Left colon (tissue), 2 donors: ENCODE results near the gene ADGRV1. TPM values are rescaled to one million over a fixed set of nuclear protein-coding genes. Genes with fewer than 3 reads are reported as not detected.
"Not testable (repeated sequence)": the region's sequence is repeated elsewhere in the genome, so short reads cannot be mapped to it uniquely, and the experiment has no call there.

ENCODE experiments used
- ATAC-seq: fragments of 200-7000 bp; cut with Tn5 transposase; one replicate; pipeline ENCODE4 v1.9.1; 2020; ENCODE audit warnings: mild to moderate bottlenecking, moderate library complexity
- DNase-seq, 2 donors: peaks; one replicate each; pipeline ENCODE4 v3.0.0-alpha.2; 2020
- intact Hi-C, 2 donors: fragments of 100-400 bp; cut with DNase I in 1 of 2; cut with micrococcal nuclease in 1 of 2; formaldehyde crosslinking; loops; one replicate each; pipeline versions ENCODE4 v1.11.2 to v1.14.0; 2022; cut with DNase I, micrococcal nuclease
- total RNA-seq, 2 donors: library from RNA; stranded (reverse); fragmentation: NEBNext Ultra II Directional; extraction: Animal tissue kit (Norgen Biotek cat#: 25700); gene quantifications; one replicate each; pipeline ENCODE4 v1.2.1, GENCODE V29; 2021
- donor health status: DM: no; HTN: no; CAD: no.
- donor health status: DM: yes; HTN: yes; CAD: no.

ADGRV1 gene
- total RNA-seq, 2 donors from 2014 or later: 3.8 to 7.3 TPM

GRCh38 chr5:90585337-90585986 is 26.9 kb downstream of the ADGRV1 start:
- intact Hi-C loops: no loop called here
- no peak for DNase-seq
- ATAC-seq: no peak

DNA sequence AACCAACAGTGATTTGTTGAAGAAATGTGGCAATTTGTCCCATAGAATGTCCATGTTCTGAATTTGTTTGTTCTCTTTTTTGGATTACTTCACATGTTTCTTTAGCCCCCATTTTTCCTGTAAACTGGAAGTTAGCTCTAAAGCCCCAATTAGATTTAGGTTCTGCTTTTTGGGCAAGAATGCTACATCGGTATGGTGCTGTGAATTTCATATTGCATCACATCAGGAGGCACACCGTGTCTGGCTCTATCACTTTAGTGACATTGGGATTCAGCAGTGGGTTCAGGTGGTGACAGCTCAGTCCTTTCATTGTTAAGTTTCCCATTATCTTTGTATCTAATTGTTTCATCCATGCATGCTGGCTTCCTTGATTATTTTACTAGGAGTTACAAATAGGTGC is 27.9 kb downstream of the ADGRV1 start:
- intact Hi-C loops: no loop called here
- DNase-seq (no peak), ATAC-seq (no peak)

DNA sequence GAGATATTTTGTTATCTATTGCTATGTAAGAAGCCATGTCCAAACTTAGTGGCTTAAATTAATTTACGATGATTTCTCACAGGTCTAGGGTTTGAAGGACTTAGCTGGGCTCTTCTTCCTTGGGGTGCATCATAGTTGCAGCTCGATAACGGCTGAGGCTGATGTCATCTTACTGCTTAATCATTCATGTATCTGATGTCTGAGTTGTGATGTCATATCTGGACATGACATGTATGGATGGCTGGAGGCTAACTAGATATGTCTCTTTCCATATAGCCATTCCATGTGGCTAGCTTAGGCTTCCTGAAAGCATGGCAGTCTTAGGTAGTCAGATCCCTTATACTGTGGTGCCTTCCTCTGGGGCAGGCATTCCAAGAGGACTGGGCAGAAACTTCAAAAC is 31.6 kb downstream of the ADGRV1 start:
- intact Hi-C loops: no loop called here
- DNase-seq: no peak
- no peak for ATAC-seq

GRCh38 chr5:90593083-90593482 is 34.5 kb downstream of the ADGRV1 start:
- ATAC-seq, DNase-seq, intact Hi-C loops: not testable (repeated sequence)

- intact Hi-C loops, ATAC-seq, DNase-seq: not testable (repeated sequence)
Measured at GRCh38 chr5:90595766-90596165, 37.2 kb downstream of the ADGRV1 start.

DNA sequence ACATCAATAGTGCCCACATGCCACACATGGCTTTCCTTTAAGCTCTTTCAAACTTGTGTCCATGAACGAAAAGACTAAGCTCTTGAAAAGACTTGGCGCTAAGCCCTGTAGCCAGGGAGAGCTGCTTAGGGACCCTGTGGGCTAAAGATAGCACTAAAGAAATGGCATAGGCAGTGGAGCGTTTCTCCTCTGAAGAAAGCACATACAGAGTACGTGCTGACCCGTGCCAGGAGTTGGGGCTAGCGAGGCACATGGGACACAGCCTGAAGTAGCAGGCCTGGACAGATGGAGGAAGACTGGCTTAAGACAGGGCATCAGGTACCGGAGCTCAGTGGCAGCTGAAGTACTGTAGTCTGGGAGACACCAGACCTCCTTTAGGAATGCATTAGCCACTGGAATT is 39.7 kb downstream of the ADGRV1 start:
- DNase-seq (no peak), ATAC-seq (no peak)
- intact Hi-C loops: no loop called here

- intact Hi-C loops, DNase-seq, ATAC-seq: not testable (repeated sequence)
Measured at GRCh38 chr5:90600307-90600706, 41.7 kb downstream of the ADGRV1 start.

DNA sequence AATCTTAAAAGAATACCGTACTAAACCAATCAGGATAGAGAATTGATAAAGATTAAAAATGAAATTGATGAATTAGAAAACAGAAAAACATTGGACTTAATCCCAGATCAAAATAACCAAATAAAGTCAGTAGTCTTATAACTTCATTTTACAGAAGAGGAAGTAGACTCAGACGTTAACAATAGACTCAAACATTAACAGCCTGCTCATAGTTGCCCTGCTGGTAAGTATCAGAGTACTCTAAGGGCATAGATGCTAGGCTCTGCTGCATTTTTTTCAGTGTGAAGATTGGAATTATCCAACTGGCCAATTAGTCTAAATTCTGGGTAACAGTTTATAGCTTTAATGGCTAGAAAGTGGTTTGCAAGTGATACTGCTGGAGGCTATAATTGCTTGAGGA is 42.9 kb downstream of the ADGRV1 start:
- intact Hi-C loops: no loop called here
- ATAC-seq (no peak), DNase-seq (no peak)

GRCh38 chr5:90602681-90603080 is 44.1 kb downstream of the ADGRV1 start:
- no peak for ATAC-seq
- intact Hi-C loops: no loop called here
- DNase-seq: no peak

DNA sequence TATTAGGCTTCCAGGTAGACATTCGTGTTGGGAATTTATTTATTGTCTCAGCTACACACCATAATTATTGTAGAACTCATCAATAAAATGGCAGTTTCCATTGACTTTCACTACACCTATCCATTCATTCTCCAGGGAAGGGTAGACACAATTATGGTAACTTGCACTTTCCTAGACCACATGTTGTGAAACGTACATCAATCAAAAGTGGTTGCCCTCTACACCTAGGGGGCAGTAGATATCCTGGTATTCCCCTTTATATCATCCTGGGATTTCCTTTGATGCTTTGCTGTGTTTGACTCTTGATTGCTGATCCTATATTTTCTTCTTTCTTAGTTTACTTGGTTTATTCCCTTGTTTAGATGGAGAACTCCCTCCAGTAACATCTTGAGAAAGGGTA is 47.9 kb downstream of the ADGRV1 start:
- DNase-seq (no peak), ATAC-seq (no peak)
- intact Hi-C loops: no loop called here

DNA sequence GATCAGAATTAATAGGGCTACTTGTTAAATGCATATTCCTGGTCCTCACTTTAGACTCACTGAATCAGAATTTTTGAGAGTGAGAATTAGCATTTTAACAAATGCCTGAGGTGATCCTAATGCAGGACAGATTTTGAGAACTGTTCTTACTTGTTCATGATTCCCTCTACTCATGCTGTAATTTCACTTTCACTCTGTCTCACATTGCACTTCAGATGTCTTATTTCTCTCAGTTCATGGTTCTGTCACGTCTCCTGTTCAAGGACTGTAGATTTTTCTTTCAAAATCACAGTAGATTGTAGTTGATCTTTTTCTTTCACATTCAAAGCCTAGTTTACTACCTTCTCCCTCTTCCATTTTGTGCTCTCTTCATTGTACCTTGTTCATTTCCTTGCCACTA is 54.3 kb downstream of the ADGRV1 start:
- ATAC-seq (no peak), DNase-seq (no peak)
- intact Hi-C loops: no loop called here

- intact Hi-C loops: no loop called here
- DNase-seq: no peak
- ATAC-seq: no peak
Measured at GRCh38 chr5:90613459-90613858, 54.9 kb downstream of the ADGRV1 start.

DNA sequence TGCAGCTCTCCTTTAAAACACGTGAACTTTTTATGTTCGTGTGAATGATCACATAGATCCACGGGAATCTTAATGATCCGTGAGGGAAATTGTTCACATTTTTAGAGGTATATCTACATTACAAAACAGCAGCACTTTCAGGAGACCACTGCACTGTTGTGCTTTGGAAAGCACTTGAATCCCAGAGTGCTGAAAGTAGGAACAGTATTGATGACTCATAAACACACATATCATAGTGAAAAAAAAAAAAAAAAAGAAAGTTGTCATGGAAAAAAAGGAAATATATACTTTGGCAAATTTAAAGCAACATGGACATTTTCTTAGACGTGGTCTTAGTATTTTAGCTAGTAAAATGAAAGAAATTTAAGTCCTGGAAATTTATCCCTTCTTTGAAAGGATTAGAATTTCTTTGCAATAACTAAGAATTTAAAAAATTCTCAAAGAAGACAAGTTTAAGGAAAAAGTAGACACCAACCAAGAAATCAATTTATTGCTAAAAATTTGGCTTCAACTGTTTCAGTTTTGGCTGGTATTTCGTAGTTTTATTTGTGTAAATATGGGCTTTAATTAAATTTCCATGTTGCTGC is 55.4 kb downstream of the ADGRV1 start:
- intact Hi-C loops: no loop called here
- DNase-seq: no peak
- ATAC-seq: no peak

DNA sequence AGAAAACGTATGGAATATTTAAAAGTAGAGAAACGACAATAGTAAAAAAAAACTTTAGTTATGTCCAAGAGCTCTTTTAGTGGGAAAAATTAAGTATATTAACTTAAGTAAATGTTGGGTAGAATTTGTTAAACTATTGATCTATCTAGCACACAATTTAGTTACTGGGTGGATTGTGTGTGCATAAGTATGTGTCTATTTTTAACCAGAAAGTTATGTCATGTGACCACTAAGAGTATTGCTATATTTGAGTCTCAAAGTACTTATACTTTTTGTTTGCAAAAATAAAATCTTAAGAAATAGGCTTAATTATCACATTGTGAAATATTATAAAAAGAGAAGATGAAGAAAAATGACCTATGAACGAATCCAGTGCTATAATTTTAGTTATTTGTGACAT is 56.8 kb downstream of the ADGRV1 start:
- intact Hi-C loops: no loop called here
- no peak for ATAC-seq

DNA sequence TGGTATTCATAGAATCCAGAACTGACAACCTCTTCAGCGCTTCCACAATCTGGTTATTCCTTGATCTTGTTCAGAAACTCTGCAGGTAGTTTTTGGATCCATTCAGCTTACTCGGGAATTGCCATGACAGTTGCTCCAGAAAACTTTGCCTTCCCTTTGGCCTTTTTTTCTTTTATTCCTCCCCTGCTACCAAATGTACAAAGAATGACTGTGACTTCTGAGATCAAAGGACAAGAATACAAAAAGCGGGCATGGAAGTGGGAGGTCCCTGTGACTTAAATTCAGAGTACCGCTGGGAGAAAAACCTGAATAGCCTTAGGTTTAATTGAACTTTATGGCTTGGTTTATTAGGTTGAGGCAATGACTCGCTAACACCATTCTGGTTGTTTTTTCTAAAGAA is 59.5 kb downstream of the ADGRV1 start:
- intact Hi-C loops: no loop called here
- no peak for DNase-seq
- no peak for ATAC-seq

More for the DNA sequence above, 56.8 kb downstream of the ADGRV1 start:
- DNase-seq: no peak

DNA sequence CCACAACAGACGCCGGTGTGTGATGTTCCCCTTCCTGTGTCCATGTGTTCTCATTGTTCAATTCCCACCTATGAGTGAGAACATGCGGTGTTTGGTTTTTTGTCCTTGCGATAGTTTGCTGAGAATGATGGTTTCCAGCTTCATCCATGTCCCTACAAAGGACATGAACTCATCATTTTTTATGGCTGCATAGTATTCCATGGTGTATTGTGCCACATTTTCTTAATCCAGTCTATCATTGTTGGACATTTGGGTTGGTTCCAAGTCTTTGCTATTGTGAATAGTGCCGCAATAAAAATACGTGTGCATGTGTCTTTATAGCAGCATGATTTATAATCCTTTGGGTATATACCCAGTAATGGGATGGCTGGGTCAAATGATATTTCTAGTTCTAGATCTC is 61.2 kb downstream of the ADGRV1 start:
- ATAC-seq, intact Hi-C loops, DNase-seq: not testable (repeated sequence)

GRCh38 chr5:90621848-90622247 is 63.3 kb downstream of the ADGRV1 start:
- DNase-seq (no peak), ATAC-seq (no peak)
- intact Hi-C loops: no loop called here

- DNase-seq (no peak), ATAC-seq (no peak)
- intact Hi-C loops: no loop called here
Measured at GRCh38 chr5:90626493-90626892, 67.9 kb downstream of the ADGRV1 start.

DNA sequence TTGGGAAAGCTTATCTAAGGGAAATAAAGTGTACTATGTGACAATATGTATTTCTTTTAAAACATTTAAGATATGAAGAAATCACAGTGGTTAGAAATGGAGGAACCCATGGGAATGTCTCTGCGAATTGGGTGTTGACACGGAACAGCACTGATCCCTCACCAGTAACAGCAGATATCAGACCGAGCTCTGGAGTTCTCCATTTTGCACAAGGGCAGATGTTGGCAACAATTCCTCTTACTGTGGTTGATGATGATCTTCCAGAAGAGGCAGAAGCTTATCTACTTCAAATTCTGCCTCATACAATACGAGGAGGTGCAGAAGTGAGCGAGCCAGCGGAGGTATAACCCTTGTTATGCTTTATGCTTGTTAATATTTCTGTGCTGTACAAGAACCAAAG is 69.9 kb downstream of the ADGRV1 start:
- DNase-seq (no peak), ATAC-seq (no peak)
- intact Hi-C loops: no loop called here

GRCh38 chr5:90632791-90633190 is 74.2 kb downstream of the ADGRV1 start:
- DNase-seq: no peak
- intact Hi-C loops: no loop called here
- no peak for ATAC-seq

GRCh38 chr5:90636948-90637347 is 78.4 kb downstream of the ADGRV1 start:
- ATAC-seq: no peak
- DNase-seq: no peak
- intact Hi-C loops: no loop called here
